ENCODE data around the gene CYBA. TPM values are rescaled to one million over a fixed set of nuclear protein-coding genes. Genes with fewer than 3 reads are reported as not detected.

CYBA gene
- total and polyA plus RNA-seq, 2 of the 4 experiments (the other 2 are of a cell fraction) = 65.6 to 169 TPM

- no peak overlapping the region for H4K91ac ChIP-seq (ENCODE audit: insufficient read depth, low read depth, low read length)
- H3K18ac ChIP-seq (ENCODE audit: low read depth, low read length) = no peak overlapping the region
- H2BK120ac ChIP-seq (ENCODE audit: low read depth, low read length) = no peak overlapping the region
- no peak overlapping the region for H3K4me2 ChIP-seq (ENCODE audit: low read depth, low read length)
- peaks cover 20% of the 10 kb centered on the region for H4K20me1 ChIP-seq (ENCODE audit: insufficient read depth, low read length)
- ChIA-PET CTCF (no interaction called here), POLR2A (ENCODE audit: unreplicated experiment) (no interaction called here)
- H2BK5ac ChIP-seq (ENCODE audit: low read depth, low read length, poor library complexity, severe bottlenecking) = no peak overlapping the region
- H3K23ac ChIP-seq (ENCODE audit: low read depth, low read length) = no peak overlapping the region
- H3K4me3 ChIP-seq (ENCODE audit: insufficient read depth, low read depth, low read length) = no peak overlapping the region
- H3K36me3 ChIP-seq (ENCODE audit: control insufficient read depth, insufficient read depth, low read length) = peaks cover 78% of the 10 kb centered on the region
- H4K5ac ChIP-seq (ENCODE audit: low read depth, low read length) = no peak overlapping the region
- no peak overlapping the region for H4K8ac ChIP-seq (ENCODE audit: low read depth in 2 of 2, low read length in 2 of 2)
- no peak overlapping the region for H2AK9ac ChIP-seq (replicated peaks; ENCODE audit: low read depth, low read length, poor library complexity)
- no peak for DNase-seq
- H3K56ac ChIP-seq (ENCODE audit: extremely low read depth, insufficient read depth, low read length) = no peak overlapping the region
- no peak overlapping the region for H2AFZ ChIP-seq (replicated peaks; ENCODE audit: low read length, poor library complexity)
- no peak overlapping the region for H2AK5ac ChIP-seq (ENCODE audit: low read depth, low read length)
- H3K79me1 ChIP-seq (ENCODE audit: low read depth in 1 of 2, low read length in 2 of 2) = peaks cover 6 to 21% of the 10 kb centered on the region in 2 experiments
- no peak overlapping the region for H2BK20ac ChIP-seq (ENCODE audit: low read depth, low read length)
- H3K9me1 ChIP-seq (ENCODE audit: insufficient read depth, low read length) = no peaks in the 10 kb centered on the region
- in situ Hi-C loops (cut with MboI; ENCODE audit: low sequenced_read_pairs) (no loop called here), intact Hi-C loops (cut with micrococcal nuclease) (no loop called here), dilution Hi-C loops (cut with HindIII; ENCODE audit: low sequenced_read_pairs, unreplicated experiment) (no loop called here)
- H3K4me1 ChIP-seq (ENCODE audit: control insufficient read depth, insufficient read depth, low read length) = no peaks in the 10 kb centered on the region
- H3K27ac ChIP-seq (ENCODE audit: insufficient read depth, low read length) = no peak overlapping the region
- H3K4ac ChIP-seq (ENCODE audit: low read depth, low read length) = no peak overlapping the region
- no peaks in the 10 kb centered on the region for H3K9me3 ChIP-seq (ENCODE audit: control insufficient read depth, insufficient read depth, low read length)
- BruUV-seq (replicated peaks) = no TSS peak
- H3K14ac ChIP-seq (replicated peaks; ENCODE audit: low read depth, low read length) = no peak overlapping the region
- no peak for ATAC-seq (ENCODE audit: low read depth)
- no peak overlapping the region for H3K9ac ChIP-seq (ENCODE audit: low read depth, low read length)
- TF ChIP-seq MAFK (IDR thresholded peaks at IDR 0.05; ENCODE audit: low read depth, low read length) = no peak
- no peak for TF ChIP-seq CHD1 (IDR thresholded peaks at IDR 0.05; ENCODE audit: low read depth, low read length)
- no peak for TF ChIP-seq NFE2L2 (IDR thresholded peaks at IDR 0.05; ENCODE audit: low read depth, low read length)
- no peak for TF ChIP-seq RFX5 (IDR thresholded peaks at IDR 0.05; ENCODE audit: low read depth, low read length)
- TF ChIP-seq POLR2A (IDR thresholded peaks at IDR 0.05; ENCODE audit: low read depth, low read length) = no peak
- no peak for TF ChIP-seq RCOR1 (IDR thresholded peaks at IDR 0.05; ENCODE audit: insufficient replicate concordance, low read length)
- TF ChIP-seq ELK1 (IDR thresholded peaks at IDR 0.05; ENCODE audit: borderline replicate concordance, low read depth, low read length) = no peak
- TF ChIP-seq USF2 (IDR thresholded peaks at IDR 0.05; ENCODE audit: low read depth, low read length) = no peak
- no peak for TF ChIP-seq FOS (IDR thresholded peaks at IDR 0.05; ENCODE audit: low read depth, low read length)
- TF ChIP-seq RAD21 (IDR thresholded peaks at IDR 0.05; ENCODE audit: low read length) = no peak
- H2BK15ac ChIP-seq (ENCODE audit: low read depth, low read length) = no peak overlapping the region
- 95% methylated on average over 8 of the region's 9 CpGs; no CpG with 5 or more reads in 1 of the 2 experiments for WGBS, 2 experiments (ENCODE audit: extremely low coverage in 2 of 2, insufficient read length in 1 of 2)
- H3K27me3 ChIP-seq (ENCODE audit: control insufficient read depth, insufficient read depth, low read length) = no peaks in the 10 kb centered on the region
Observed at GRCh38 chr16:88626646-88627045, 24.2 kb downstream of the CYBA start.

Data from IMR-90 (cell line).